NT2/D1 (cell line): ENCODE measurements around the gene CERS4.

Experiments used
- YY1 ChIP-seq: IDR thresholded peaks from 2 replicates; pipeline ENCODE4 v1.6.1; 2011; ENCODE audit not compliant: insufficient read length, insufficient read depth
- ZNF274 ChIP-seq: IDR thresholded peaks from 2 replicates; pipeline ENCODE4 v1.6.1; 2011; ENCODE audit warnings: mild to moderate bottlenecking, low read depth, low read length

GRCh38 chr19:8208922-8209461, at the start of gene CERS4:
- TF ChIP-seq YY1: no peak
- no peak for TF ChIP-seq ZNF274
